ENCODE measurements around the gene IL2RG.

Gene IL2RG

DNA sequence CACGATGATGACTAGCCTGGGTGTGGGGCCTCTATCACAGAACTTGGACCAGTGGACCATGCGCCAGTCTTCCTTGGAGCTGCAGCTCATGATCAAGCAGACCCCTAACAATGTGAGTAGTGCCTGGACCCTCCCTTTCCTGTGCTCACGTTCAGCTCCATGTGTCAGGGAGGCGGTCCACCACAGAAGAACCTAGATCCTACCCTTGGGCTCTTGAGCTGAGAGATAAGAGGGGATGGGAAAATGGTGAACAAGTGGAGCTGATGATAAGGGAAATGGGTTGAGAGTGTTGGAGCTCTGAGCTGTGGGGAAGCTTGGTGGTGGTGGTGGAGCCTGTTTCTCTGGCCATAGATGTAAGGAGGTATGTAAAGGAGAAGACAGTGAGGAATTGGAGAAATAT is 20.1 kb upstream of the IL2RG start:
- TF ChIP-seq, protein P1, sequence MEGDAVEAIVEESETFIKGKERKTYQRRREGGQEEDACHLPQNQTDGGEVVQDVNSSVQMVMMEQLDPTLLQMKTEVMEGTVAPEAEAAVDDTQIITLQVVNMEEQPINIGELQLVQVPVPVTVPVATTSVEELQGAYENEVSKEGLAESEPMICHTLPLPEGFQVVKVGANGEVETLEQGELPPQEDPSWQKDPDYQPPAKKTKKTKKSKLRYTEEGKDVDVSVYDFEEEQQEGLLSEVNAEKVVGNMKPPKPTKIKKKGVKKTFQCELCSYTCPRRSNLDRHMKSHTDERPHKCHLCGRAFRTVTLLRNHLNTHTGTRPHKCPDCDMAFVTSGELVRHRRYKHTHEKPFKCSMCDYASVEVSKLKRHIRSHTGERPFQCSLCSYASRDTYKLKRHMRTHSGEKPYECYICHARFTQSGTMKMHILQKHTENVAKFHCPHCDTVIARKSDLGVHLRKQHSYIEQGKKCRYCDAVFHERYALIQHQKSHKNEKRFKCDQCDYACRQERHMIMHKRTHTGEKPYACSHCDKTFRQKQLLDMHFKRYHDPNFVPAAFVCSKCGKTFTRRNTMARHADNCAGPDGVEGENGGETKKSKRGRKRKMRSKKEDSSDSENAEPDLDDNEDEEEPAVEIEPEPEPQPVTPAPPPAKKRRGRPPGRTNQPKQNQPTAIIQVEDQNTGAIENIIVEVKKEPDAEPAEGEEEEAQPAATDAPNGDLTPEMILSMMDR (IDR thresholded peaks at IDR 0.05; ENCODE audit: control insufficient read depth, insufficient read depth, low read depth, low read length, missing control alignments), result no peak
- no peak overlapping the region for H3K4me3 ChIP-seq (ENCODE audit: control insufficient read depth, low read depth, low read length)
- DNase-seq (ENCODE audit: low read depth), result no peak

DNA sequence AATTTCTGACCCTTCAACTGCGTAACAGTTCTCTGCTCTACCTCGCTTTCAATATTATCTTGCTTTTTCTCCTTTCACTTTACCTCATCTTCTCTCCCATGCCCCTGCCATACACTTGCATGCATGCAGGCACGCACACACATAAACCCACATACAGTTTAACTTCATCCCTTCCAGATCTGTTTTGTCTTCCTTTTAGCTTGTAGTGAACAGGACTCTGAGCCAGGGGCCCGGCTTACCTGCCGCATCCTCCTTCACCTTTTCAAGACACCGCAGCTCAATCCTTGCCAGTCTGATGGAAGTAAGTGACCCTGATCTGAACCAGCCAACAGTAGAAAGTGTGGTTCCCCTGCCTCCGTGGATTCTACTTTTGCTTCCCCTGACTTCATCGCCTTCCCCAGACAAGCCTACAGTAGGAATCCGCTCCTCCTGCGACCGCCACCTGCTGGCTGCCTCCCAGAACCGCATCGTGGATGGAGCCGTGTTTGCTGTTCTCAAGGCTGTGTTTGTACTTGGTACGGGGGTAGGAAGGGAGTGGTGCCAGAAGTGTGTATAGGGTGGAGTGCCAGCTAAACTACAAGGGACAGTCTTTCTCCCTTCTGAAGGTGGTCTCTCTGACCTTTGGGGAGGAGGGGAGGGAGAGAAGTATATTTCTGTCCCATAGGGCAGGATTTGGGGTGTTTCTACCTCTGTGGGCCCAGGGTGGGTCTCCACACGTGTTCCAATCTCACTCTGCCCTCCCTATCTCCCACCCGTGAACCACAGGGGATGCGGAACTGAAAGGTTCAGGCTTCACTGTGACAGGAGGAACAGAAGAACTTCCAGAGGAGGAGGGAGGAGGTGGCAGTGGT is 17.8 kb upstream of the IL2RG start:
- TF ChIP-seq, protein P1 (IDR thresholded peaks at IDR 0.05; ENCODE audit: control insufficient read depth, insufficient read depth, low read depth, low read length, missing control alignments), result peak; percentile 87
- no peak overlapping the region for H3K4me3 ChIP-seq (ENCODE audit: control insufficient read depth, low read depth, low read length)
- no peak for DNase-seq (ENCODE audit: low read depth)

DNA sequence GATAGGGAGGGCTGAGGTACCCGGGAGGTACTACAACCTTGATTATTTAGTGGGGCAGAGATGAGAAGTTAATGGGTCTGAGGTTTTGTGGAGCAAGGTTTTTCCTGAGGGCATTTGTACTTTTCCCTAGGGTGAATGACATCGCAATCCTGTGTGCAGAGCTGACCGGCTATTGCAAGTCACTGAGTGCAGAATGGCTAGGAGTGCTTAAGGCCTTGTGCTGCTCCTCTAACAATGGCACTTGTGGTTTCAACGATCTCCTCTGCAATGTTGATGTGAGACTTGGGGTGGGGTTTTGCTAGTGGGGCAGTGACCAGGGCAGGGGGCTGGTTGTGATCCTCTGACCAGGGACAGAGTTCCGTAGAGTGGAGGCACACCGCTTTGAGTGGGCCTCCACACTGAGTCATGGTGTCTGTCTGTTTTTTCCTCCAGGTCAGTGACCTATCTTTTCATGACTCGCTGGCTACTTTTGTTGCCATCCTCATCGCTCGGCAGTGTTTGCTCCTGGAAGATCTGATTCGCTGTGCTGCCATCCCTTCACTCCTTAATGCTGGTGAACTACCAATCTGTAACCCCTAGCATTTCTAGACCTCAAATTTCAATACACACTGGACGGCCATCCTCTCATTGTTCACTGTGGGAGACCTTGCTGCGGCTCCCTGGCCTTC is 16.9 kb upstream of the IL2RG start:
- TF ChIP-seq, protein P1 (IDR thresholded peaks at IDR 0.05; ENCODE audit: control insufficient read depth, insufficient read depth, low read depth, low read length, missing control alignments), result no peak
- DNase-seq (ENCODE audit: low read depth), result no peak
- no peak overlapping the region for H3K4me3 ChIP-seq (ENCODE audit: control insufficient read depth, low read depth, low read length)

DNA sequence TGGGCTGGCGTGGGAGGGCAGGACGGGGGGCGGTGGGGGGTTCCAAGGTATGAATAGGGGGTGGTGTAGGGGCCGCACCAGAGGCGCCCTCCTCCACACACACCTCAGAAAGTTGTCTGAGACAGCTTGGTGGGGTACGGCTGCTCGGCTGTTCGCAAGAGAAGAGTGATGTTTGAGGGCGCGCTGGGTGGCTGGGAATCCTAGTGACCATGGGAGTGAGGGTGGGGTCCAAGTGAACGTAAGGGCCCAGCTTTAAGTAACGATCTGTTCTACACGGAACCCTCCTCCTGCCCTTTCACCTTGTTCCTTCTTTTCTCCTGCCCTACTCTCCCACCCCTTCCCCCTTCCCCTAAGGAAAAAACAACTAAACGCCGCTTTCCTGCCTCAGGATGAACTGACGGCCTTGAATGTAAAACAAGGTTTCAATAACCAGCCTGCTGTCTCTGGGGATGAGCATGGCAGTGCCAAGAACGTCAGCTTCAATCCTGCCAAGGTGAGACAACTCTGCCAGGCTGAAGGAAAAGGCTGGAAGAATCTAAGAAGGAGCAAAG is 7.7 kb upstream of the IL2RG start:
- no peak for DNase-seq (ENCODE audit: low read depth)
- TF ChIP-seq, protein P1 (IDR thresholded peaks at IDR 0.05; ENCODE audit: control insufficient read depth, insufficient read depth, low read depth, low read length, missing control alignments), result no peak
- H3K4me3 ChIP-seq (ENCODE audit: control insufficient read depth, low read depth, low read length), result peak overlapping the region; percentile 82

DNA sequence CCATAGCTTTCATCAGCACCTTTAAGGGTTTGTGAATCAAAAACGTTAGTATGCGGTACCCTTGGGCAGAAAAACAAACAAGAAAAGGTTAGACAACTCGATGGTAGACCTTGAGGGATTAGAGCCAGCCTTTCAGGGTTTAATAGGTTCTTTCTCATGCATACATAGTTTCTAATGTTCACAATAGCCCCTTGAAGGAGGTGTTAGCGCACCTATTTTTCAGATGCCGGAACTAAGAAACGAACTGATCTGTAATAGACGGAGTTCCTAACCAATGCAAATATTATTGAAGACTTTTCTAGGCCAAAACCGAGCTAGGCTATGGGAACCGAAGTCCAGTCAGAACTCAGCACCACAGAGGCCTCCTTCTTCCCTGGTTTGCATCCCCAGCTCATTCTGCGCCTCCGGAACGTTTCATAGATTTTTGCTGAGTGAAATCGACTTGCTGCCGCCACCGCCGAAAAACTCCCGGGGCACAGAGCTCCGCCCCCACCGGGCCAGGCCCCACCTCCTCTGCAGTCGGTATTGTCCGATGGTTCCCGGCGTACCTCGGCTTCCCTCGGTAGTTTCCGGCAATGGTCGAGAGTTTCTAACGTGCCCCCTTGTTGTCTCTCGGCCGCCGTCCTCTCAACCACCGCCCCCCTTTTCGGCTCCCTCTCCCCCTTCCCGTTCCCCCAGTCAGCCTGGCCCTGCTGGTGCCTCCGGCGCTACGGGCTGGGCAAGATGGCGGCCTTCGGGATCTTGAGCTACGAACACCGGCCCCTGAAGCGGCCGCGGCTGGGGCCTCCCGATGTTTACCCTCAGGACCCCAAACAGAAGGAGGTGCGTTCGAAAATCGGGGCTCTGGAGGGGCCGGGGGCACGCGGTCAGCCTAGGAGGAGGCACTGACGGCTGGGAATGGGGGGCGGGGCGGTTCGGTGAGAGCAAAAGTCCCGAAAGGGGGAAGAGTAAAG is 6.9 kb upstream of the IL2RG start, which contains the start of gene MED12:
Gene MED12, plus strand, starts transcription at position 565 of the 953 bp plus-strand sequence. Its CDS starts 159 bp downstream, at position 724.
- DNase-seq (ENCODE audit: low read depth), result peak; percentile 24
- H3K4me3 ChIP-seq (ENCODE audit: control insufficient read depth, low read depth, low read length), result peak within 1 kb of the TSS; percentile 82
- TF ChIP-seq, protein P1 (IDR thresholded peaks at IDR 0.05; ENCODE audit: control insufficient read depth, insufficient read depth, low read depth, low read length, missing control alignments), result no peak

DNA sequence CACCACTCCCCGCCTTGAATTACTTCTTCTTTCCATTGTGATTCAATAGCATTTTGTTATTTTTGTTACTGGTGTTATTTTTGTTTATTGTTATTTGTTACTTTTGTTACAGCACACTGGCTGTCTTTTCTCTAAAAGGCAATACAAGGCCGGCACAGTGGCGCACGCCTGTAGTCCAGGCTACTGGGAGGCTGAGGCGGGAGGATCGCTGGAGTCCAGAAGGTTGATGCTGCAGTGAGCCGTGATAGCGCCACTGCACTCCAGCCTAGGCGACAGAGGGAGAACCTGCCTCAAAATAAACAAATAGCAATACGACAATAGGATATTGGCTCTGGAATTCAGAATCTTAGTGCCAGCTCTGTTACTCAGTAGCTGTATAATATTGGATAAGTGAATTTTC is 6.0 kb upstream of the IL2RG start:
- DNase-seq (ENCODE audit: low read depth), result no peak
- no peak overlapping the region for H3K4me3 ChIP-seq (ENCODE audit: control insufficient read depth, low read depth, low read length)
- TF ChIP-seq, protein P1 (IDR thresholded peaks at IDR 0.05; ENCODE audit: control insufficient read depth, insufficient read depth, low read depth, low read length, missing control alignments), result no peak
